ENCODE results near the gene PTPRM.

PTPRM gene

GRCh38 chr18:8351161-8351560, 784.0 kb downstream of the PTPRM start:
- DNase-seq = no peak

- DNase-seq = no peak
Measured at GRCh38 chr18:8354304-8354703, 787.2 kb downstream of the PTPRM start.

- no peak for DNase-seq
Measured at GRCh38 chr18:8356001-8356400, 788.9 kb downstream of the PTPRM start.

GRCh38 chr18:8357320-8357719, 790.2 kb downstream of the PTPRM start:
- DNase-seq = no peak

- no peak for DNase-seq
Measured at GRCh38 chr18:8358033-8358765, 791.1 kb downstream of the PTPRM start.

GRCh38 chr18:8359076-8359475, 792.0 kb downstream of the PTPRM start:
- no peak for DNase-seq

- no peak for DNase-seq
Measured at GRCh38 chr18:8359481-8359880, 792.4 kb downstream of the PTPRM start.

- no peak for DNase-seq
Measured at GRCh38 chr18:8361941-8362471, 794.9 kb downstream of the PTPRM start.

- DNase-seq = no peak
Measured at GRCh38 chr18:8362863-8363262, 795.7 kb downstream of the PTPRM start.

GRCh38 chr18:8364385-8364784, 797.3 kb downstream of the PTPRM start:
- no peak for DNase-seq

GRCh38 chr18:8365006-8365405, 797.9 kb downstream of the PTPRM start:
- no peak for DNase-seq

GRCh38 chr18:8365528-8365927, 798.4 kb downstream of the PTPRM start:
- no peak for DNase-seq

- no peak for DNase-seq
Measured at GRCh38 chr18:8366070-8366469, 799.0 kb downstream of the PTPRM start.

GRCh38 chr18:8366656-8367055, 799.5 kb downstream of the PTPRM start:
- no peak for DNase-seq

- DNase-seq = peak in 30 of 51 donors; percentile 3 to 60 (median 30)
Measured at GRCh38 chr18:8367217-8367988, 800.3 kb downstream of the PTPRM start.

- no peak for DNase-seq
Measured at GRCh38 chr18:8368512-8369217, 801.5 kb downstream of the PTPRM start.

- no peak for DNase-seq
Measured at GRCh38 chr18:8373486-8373885, 806.4 kb downstream of the PTPRM start.

- no peak for DNase-seq
Measured at GRCh38 chr18:8374676-8375075, 807.6 kb downstream of the PTPRM start.

- DNase-seq = no peak
Measured at GRCh38 chr18:8375249-8375648, 808.1 kb downstream of the PTPRM start.

GRCh38 chr18:8376113-8376512, 809.0 kb downstream of the PTPRM start:
- DNase-seq = no peak

- no peak for DNase-seq
Measured at GRCh38 chr18:8379187-8379941, 812.2 kb downstream of the PTPRM start.

Measured in hypothalamus (tissue), 51 donors.